ENCODE results near the gene GARNL3.

The GARNL3 gene

DNA sequence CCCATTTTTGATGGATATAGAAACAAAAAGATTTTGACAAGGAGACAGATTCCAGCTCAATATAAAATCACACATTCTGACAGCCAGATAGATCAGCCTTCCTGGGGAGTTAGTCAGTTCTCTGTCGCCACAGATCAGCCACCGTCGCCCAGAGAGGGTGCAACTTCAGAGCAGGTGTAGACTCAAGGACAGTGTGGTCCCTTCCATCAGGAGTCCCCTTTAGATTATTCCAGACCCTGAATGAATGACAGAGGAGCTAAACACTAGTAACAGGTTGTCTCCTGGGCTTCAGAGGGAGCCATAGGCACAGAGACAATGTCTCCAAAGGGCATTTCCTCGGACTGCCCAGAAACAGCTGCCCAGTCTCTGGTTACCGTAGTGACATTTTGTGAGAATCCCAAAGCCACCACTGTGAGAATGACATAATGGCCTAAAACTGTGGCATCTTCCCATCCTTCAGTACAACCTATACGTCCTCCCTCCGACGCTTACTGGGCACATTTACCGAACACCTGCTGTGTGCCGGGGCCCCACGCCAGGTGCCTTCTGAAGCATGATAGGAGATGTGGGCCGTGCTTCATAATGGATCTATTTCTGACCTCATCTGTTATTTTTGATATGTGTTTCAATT lies 85.0 kb downstream of the GARNL3 start:
- DNase-seq (ENCODE audit: low read depth) = no peak

- DNase-seq (ENCODE audit: low read depth) = no peak
These were observed 86.9 kb downstream of the GARNL3 start for GRCh38 chr9:127351182-127352166.

GRCh38 chr9:127353882-127354281 lies 89.3 kb downstream of the GARNL3 start:
- no peak for DNase-seq (ENCODE audit: low read depth)

DNA sequence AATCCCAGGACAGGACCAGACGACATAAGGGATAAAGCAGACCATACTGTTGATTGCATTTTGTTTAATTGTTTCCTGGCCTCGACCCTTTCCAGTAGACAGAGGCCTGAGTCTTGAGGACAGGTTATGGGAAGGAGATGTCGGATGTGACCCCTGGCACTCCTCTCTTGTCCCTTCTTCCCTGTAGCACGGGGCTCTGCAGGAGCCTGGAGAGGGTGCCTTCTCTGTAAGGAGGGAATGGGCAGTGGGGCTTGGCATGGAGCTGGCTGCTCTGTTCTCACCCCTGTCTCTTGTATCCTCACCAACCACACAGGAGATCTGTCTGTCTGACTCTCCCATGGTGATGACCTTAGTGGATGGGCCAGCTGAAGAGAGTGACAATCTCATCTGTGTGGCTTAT lies 92.3 kb downstream of the GARNL3 start:
- DNase-seq (ENCODE audit: low read depth) = no peak

GRCh38 chr9:127358023-127358535 lies 93.5 kb downstream of the GARNL3 start:
- DNase-seq (ENCODE audit: low read depth) = no peak

DNA sequence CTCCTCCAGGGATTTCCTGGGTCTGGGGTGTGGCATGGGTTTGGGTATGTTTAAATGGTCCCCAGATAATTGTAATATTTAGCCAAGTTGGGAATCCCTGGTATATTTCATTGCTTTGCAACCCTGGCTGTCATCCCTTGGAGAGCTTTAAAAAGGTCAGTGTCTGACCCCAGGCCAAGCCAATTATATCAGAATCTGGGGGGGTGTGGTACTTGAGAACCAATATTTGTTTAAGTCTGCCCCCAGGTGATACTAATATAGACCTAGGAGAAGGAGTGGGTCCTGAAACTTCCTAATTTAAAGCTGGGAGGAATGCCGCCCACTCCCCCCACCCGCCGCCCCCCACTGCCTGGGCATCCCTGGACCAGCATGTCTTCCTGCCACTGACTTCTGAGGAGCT lies 94.2 kb downstream of the GARNL3 start:
- no peak for DNase-seq (ENCODE audit: low read depth)

DNA sequence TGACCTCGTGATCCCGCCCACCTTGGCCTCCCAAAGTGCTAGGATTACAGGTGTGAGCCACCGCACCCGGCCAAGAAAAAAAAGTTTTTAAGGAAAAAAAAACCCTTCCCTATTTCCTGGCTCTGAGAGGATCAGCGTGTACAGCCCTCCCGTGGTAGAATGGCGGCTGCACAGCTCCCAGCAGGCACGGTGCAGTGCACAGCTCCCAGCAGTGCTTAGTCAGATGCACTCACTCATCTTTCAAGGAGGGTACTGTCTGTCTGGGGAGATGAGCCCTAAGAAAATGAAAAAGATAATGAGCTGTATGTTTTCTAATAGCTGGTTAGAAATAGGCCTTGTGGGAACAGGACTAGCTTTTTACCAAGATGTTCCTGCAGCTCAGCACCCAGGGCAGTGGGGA lies 95.7 kb downstream of the GARNL3 start:
- no peak for DNase-seq (ENCODE audit: low read depth)

DNA sequence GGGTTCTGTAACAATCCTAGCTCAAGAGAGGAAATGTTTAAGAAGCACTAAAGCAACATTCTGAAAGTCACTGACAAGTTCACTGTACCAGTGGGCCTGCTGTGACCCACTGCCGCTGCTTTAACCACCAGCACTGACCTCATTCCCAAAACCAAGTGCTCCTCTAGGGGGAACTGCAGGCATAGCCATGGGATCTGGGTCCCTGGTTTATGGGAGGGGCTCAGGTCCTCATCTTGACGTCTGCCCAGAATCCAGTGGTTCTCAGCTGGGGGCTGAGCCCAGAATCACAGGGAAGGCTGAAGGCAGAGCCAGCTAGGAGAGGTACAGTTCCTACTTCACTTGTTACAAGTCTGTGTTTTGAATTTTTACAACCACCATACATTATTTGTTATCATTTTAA lies 96.3 kb downstream of the GARNL3 start:
- no peak for DNase-seq (ENCODE audit: low read depth)

- no peak for DNase-seq (ENCODE audit: low read depth)
These were observed 97.0 kb downstream of the GARNL3 start for GRCh38 chr9:127361561-127361960.

DNA sequence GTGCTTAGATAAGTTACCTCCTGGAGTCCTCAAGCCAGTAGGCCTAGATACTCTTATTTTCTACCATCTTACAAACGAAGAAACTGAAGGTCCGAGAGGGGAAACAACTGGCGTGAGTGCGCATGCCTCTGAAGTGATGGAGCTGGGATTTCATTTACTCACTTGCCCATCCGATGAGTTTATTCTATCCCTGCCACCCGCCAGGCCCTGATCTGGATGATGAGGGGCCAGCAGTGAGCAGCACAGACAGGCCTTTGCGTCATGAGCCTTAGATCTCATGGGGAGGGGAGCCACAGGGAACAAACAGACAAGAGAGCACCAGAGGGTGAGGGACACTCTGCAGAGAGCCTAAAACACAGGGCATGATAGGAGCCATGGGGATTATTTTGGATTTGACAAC lies 98.3 kb downstream of the GARNL3 start:
- DNase-seq (ENCODE audit: low read depth) = no peak

GRCh38 chr9:127365461-127365860 lies 100.9 kb downstream of the GARNL3 start:
- DNase-seq (ENCODE audit: low read depth) = no peak

DNA sequence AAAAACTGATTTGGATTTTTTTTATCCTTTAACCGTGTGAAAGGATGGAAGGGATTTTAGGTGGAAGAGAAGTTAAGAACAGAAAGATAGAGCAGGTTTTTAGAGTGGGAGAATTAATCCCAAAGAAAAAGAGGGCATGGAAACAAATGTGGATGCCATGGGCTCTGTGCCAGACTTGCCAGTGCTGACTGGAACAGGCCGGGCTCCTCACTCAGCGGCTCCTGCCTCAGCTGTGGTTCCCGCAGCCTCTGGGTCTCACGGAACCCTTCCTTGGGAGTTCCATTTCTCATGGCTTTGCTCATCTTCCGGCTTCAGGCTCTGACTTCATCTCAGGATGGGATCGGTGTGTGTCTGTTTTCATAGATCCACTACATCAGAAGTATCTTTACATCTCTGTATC lies 102.0 kb downstream of the GARNL3 start:
- no peak for DNase-seq (ENCODE audit: low read depth)

- DNase-seq (ENCODE audit: low read depth) = no peak
These were observed 104.4 kb downstream of the GARNL3 start for GRCh38 chr9:127368852-127369402.

- DNase-seq (ENCODE audit: low read depth) = no peak
These were observed 104.9 kb downstream of the GARNL3 start for GRCh38 chr9:127369428-127369827.

- no peak for DNase-seq (ENCODE audit: low read depth)
These were observed 105.6 kb downstream of the GARNL3 start for GRCh38 chr9:127370147-127370579.

DNA sequence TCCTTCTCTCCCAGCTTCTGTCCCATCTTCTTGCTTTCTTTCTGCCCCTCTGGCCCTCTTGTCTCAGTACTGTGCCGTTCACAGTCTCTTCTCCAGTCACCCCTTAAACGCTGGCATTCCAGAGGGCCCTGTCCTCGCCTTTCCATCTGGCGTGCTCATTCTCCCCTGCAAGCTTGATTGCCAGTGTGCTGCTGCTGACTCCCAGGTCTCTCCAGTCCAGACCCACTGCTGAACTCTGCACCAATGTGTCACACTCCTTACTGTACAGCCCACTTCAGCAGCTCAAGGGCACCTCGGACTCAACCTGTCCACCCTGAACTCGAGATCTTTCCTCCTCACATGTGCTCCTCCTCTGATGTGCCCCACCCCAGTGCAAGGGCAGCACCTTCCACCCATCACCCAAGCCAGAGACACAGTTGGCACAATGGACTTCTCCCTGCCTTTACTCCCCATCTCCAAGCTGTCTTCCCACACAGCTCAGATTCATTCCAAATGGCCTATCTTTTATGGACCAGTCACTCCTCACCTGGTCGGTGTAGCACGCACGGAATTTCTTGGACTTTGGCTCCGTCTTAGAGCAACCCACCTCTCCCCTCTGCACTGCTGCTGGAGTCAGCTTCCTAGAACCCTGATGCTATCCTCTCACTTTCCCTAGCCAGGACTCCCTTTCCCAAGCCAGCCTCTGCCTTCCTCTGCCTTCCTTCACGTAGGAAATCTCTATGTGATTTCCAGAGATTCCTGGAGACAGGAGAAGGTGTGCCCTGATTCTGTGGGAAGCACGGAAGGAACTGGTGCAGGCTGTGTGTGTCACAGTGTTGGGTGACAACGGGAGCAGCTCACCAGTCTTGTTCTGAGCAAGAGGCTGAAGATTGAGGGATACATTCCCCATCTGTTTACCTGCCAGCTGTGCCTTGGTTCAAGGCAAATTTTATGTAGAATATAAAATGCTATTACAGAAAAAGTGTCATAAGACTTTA lies 106.4 kb downstream of the GARNL3 start:
- no peak for DNase-seq (ENCODE audit: low read depth)

GRCh38 chr9:127380479-127380878 lies 115.9 kb downstream of the GARNL3 start:
- DNase-seq (ENCODE audit: low read depth) = no peak

DNA sequence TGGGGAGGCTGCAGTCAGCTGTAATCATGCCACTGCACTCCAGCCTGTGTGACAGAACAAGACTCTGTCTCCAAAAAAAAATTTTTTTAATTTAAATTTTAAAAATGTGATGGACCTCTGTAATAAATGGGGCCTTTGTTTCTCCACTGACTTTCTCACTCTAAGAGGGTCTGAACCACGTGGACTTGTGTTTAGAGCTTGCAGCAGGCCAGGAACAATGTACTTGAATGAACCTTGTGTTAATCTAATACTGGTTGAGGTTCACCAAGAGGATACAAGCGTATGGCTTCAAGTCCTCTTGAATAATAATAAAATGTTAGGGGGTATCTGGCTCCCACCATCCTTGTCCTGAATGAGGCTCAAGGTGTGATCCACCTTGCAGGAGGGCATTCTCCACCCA lies 118.0 kb downstream of the GARNL3 start:
- no peak for DNase-seq (ENCODE audit: low read depth)

GRCh38 chr9:127384016-127384730 lies 119.6 kb downstream of the GARNL3 start:
- no peak for DNase-seq (ENCODE audit: low read depth)

DNA sequence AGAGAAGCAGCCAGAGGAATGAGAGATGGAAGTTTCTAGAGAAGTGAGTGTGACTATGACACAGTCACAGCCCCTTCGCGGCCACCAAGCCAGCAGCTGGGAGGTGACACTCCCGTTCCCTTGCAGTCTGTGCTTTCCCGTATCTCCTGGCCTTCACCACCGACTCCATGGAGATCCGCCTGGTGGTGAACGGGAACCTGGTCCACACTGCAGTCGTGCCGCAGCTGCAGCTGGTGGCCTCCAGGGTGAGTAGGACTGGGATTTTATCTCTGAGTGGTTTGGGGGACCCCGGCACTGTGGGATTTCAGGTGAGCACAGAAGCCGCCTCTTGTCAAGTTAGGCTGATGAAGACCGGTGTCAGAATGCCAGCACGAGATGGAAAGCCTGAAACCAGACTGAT lies 120.3 kb downstream of the GARNL3 start:
- no peak for DNase-seq (ENCODE audit: low read depth)

GRCh38 chr9:127386249-127386648 lies 121.7 kb downstream of the GARNL3 start:
- DNase-seq (ENCODE audit: low read depth) = no peak

Measured in activated T-cell treated with anti-CD3 and anti-CD28 coated beads for 48 hours (primary cell).